ENCODE data around the gene KITLG.
"Not testable (repeated sequence)": the region's sequence is repeated elsewhere in the genome, so short reads cannot be mapped to it uniquely, and the experiment has no call there.

Gene KITLG

DNA sequence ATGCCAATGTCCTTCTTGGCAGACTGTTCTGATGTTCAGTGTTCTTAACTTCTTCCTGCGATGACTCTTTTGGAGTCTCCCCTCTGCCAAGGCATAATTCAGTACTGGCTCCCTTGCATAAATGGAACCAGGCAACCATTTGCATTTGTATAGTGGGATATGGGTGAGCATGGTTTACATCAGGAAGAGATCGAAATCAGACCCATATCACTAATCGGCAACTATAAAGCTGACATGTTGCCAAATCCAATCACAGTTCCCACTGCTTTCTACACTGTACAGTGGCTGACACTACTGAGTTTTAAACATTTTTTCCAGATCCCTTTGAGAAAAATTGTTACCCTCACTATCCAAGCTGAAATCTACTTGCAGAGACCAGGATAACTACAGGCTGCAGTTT, 83.8 kb downstream of the KITLG start:
- in situ Hi-C loops (cut with MboI; ENCODE audit: low sequenced_read_pairs): no loop called here

DNA sequence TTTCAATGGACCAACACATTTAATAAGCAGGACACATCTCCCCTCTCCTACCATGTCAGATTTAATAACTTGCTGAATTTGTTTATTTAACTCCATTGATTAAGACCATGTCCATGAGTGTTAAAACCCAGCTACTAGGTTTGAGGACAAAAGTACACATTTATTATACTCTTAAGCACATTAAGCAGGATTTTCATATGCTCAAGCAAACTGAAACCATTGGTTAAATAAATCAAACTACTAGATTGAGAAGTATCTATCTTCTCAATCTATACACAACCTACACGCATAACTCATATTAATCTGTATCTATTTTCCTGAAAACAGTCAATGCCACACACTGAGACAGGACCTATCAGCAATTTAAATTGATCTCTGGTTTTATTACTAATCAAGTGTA, 85.2 kb downstream of the KITLG start:
- in situ Hi-C loops (cut with MboI; ENCODE audit: low sequenced_read_pairs): no loop called here

DNA sequence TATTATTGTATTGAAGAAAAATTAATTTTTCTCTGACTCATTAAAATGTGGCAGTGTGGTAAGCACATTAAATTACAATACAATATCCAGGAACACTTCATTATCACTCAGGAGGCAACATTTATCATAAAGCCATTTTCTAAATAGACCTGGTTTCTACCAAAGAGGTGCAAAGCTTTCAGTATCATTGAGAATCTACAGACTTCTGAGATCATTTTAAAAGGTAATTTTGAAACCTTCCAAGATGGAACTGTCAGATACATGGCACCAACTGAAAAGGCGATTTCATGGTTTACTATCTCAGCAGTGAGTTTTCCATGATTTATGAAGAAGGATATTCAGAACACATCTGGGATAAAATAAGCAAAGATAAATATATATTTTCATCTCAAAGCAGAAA, 85.8 kb downstream of the KITLG start:
- in situ Hi-C loops (cut with MboI; ENCODE audit: low sequenced_read_pairs): no loop called here

DNA sequence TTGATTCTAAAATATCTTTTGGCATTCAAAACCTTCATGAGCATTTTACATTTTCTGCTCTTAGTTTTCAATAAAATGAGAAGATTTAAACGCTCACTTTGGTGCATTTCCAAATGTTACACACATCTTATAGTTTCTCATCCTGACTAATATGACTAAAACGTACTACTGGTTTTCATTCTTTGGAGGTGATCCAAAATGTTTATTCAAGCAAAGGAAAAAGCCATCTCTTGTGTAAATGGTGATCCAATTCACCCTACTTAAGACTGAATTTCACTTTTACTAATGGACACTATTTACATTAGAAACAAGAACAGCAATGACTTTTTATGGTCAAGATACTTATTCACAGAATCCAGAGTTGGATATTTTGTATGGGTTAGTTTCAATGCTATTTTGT, 86.6 kb downstream of the KITLG start:
- in situ Hi-C loops (cut with MboI; ENCODE audit: low sequenced_read_pairs): no loop called here

DNA sequence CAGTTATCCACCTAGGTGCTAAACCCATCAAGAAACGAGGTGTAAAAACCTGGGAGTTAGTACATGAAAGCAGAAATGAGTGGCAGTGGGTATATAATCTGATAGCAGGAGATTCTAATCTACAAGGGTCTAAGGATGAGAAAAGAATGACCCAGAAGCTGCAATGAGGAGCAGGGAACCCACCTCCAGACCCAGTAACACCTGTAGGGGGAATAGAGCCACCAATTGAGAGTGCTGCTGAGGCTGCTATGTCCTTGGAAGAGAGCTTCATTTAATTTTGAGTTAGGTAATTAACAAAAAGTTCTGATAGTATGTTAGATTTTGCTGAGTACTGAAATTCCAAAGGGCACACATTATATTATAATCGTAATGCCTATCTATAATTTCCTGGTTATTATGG, 89.8 kb downstream of the KITLG start:
- in situ Hi-C loops (cut with MboI; ENCODE audit: low sequenced_read_pairs): no loop called here

DNA sequence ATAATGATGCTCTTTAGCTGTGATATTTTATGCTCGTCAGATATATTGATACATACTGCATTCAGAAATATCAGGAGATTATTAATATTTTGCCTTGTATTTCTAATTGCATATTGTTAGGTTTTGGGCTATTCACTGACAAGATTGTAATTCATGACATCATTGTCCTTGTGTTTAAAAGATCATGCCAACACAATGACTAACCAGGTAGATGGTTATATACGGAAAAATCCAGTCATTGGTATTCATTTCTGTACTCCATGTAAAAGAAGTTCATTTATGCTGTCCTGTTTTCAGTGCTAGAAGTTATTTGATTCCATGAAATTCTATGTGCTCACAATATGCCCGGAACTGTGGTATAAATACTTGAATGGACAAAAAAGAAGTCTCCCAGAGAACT, 107.5 kb downstream of the KITLG start:
- in situ Hi-C loops (cut with MboI; ENCODE audit: low sequenced_read_pairs): no loop called here

DNA sequence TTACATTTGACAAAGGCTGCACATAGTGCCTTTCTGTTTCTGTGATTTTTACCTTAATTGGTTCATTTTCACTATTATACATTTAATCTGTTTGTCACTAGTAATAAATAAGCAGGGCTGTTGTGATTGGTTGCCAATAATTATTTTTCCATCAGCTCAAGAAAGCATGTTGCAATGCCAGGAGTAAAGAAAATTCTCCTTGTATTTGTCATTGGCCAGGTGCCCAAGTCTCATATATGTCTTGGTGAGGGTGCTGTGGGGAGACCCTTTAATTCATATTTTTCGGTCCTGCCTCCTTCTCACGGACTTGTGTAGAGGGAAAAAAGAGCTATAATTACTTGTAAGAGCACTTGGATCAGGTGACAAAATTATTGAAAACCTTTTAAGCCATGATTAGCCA, 108.0 kb downstream of the KITLG start:
- in situ Hi-C loops (cut with MboI; ENCODE audit: low sequenced_read_pairs): no loop called here

DNA sequence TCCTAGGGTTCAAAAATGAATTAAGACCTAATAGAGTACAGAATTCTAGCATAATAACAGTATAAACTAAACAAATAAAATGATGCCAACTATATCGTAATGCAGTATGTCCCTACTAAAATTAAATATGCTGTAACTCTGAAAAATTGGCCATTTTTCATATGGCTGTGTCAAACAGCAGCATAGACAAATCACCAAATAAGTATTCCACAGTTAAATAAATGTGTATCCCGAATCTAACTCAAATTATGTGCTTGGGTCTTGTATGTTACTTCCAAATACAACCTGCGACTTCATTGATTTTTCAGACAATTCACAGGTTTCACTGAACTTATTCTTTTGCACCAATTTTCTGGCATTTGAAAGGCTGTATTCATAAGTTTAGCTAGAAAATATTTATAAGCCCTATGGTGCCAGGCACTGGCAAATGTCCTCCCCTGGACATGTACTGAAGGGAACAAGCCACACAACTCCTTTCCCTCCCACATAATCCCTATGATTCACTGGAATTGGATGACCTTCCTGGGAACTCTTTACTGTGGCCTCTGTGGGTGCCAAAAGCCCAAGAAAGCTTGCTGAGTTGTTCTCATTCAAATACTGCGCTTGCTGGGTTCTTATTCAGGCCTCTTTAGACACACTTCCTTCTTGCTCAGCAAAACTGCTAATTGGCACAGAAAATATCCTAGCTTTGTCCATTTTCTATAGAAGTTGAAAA, 108.8 kb downstream of the KITLG start:
- in situ Hi-C loops (cut with MboI; ENCODE audit: low sequenced_read_pairs): no loop called here

DNA sequence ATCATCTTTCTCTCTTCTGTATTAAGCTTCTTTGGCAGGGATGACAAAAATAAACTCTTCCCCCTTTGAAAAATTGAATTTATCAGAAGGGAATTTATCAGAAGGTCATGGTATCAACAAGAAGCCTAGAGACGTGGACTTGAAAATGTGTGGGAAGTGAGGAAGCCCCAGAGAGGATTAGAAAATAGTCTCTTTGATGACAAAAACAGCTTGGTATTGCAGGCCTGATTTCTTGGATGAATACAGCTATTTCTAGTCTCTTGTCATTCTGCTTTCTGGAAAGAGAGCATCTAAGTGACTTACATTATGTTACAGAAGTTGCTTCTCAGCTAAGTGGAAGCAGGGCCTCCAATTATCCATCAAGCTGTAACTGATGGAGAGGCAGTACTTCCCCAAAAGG, 111.1 kb downstream of the KITLG start:
- in situ Hi-C loops (cut with MboI; ENCODE audit: low sequenced_read_pairs): no loop called here

DNA sequence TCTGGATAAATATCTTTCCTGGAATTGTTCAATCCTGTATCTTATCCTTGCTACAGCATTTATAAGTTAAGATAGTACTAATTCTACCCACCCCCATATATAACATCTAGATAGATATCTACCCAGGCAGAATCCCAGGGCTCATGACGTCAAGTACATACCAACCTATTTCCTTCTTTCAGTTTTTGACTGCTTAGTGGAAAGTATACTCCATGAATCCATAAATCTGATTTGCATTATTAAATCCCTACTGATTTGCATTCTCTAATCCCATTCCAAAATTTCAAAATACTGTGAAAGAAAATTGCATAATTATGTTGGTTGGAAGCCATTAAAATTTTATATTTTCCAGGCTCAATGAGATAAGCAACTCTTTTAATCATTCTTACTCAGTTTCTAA, 111.7 kb downstream of the KITLG start:
- in situ Hi-C loops (cut with MboI; ENCODE audit: low sequenced_read_pairs): no loop called here

DNA sequence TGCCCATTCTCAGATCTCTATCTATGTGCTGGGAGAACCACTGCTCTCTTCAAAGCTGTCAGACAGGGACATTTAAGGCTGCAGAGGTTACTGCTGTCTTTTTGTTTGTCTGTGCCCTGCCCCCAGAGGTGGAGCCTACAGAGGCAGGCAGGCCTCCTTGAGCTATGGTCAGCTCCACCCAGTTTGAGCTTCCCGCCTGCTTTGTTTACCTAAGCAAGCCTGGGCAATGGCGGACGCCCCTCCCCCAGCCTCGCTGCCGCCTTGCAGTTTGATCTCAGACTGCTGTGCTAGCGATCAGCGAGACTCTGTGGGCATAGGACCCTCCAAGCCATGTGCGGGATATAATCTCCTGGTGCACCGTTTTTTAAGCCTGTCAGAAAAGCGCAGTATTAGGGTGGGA, 113.6 kb downstream of the KITLG start:
- in situ Hi-C loops (cut with MboI; ENCODE audit: low sequenced_read_pairs): not testable (repeated sequence)

DNA sequence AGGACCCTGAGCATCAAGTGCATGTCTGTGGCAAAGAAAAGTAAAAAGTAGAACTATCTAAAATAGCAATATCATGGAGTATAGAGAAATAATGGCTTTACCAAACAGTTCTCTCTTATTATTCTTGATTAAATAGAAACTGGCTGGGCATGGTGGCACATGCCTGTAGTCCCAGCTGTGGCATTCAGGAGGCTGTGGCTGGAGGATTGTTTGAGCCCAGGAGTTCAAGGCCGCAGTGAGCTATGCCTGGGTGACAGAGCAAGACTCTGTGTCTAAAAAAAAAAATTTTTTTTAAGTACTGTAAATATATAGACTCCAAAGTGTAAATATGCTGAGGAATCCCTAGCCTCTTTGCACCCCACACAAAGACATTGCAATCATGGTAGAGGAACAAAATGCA, 121.9 kb downstream of the KITLG start:
- in situ Hi-C loops (cut with MboI; ENCODE audit: low sequenced_read_pairs): no loop called here

DNA sequence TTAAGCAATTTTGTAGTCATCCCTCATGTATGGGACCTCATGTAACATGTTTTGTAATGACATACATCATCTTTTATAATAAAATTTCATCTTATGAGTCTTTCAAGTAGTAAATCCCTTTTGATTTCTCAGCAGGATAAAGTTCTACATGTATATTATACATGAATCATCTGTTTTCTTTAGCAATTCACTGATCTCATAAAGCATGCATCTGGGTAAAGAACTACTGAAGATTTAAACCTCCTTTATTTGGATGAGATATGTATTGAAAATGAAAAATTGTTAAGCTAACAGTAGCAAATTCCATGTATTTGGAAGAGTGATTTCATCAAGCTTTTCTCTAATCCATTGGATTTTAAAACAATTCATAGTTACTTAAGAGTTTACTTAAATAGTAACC, 126.9 kb downstream of the KITLG start:
- in situ Hi-C loops (cut with MboI; ENCODE audit: low sequenced_read_pairs): no loop called here

DNA sequence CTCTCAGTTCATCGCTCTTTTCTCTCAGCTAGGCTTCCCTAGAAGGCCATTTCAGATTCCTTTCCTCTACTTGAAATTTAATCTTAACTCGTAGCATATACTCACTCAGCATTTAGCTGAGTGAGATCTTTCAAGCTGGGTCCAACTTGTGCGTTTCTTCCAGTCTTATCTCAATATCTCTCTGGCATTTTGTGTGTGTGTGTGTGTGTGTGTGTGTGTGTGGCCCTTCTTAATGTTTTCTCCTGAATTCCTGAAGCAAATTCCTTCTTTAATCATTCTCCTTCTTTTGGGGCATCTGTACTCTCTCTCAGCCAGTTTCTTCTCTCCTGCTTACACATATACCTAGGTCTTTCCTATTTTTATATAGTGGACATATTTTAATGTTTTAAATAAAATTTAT, 129.1 kb downstream of the KITLG start:
- in situ Hi-C loops (cut with MboI; ENCODE audit: low sequenced_read_pairs): no loop called here

DNA sequence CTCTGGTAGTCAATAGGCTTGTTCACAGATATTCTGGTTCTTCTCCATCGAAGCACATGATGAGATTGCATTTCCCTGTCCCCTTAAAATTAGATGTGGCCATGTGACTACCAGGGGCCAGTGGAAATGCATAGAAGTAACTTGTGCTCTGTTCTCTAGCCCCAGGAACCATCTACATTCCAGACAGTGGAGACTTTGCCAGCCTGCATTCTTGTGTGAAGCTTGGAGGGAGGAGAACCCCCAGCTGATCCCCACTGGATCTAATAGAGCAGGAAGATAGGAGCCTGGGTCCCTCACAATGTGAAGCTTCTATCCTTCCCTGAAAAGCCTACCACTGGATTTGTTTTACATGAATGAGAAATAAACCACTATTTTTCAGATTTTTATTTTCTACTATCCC, 130.1 kb downstream of the KITLG start:
- in situ Hi-C loops (cut with MboI; ENCODE audit: low sequenced_read_pairs): no loop called here

DNA sequence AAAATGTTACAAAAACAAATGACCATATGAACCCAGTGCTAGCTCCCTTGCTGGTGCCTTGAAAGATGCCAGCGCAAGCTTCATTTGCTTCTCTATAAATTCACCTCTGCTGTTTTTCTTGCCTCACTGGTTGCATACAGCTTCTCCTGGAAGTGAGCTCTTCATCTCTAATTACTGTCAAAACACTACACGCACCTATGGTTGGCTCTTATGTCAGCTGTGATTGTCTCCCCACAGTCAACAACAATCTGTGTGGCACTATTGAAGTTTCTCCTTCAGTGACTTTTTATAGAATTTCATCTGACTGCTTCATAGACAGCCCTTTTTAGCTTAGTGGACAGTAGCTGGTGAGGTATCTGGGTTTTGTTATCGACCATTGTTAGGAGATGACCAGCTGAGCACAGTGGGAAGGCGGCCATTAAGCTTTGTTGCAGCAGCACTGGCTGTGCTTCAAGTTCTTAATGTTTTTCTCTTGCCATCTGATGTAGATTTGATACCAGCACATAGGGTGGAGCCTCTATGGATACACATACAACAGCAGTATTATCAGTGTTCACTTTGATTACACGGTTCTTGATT, 131.8 kb downstream of the KITLG start:
- in situ Hi-C loops (cut with MboI; ENCODE audit: low sequenced_read_pairs): no loop called here

DNA sequence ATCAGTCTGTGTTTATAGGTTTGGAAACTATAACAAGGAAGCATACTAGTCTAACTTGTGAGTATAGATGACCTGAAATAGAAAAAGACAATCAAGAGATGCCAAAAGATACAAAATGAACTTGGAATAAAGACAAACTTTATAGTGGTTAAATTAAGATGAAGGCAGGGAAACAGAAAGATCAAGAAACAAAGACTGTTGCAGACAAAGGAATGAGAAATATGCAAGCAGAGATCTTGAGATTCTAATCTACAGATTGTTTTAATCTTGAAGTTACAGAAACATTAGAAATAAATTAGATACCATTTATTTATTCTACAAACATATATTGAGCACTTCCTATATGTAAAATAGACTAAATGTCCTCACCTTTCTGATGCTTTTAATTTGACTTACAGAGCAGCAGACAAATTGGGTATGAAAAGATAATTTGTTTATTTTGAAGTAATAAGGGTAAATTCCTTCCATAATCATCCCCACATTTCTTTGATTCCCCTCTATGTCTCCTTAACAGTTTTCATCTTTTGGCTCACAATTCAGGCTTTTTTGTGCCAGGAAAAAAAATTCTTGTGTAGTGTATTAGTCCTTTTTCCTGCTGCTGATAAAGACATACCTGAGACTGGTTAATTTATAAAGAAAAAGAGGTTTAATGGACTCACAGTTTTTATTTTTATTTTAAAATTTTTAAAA, 134.4 kb downstream of the KITLG start:
- in situ Hi-C loops (cut with MboI; ENCODE audit: low sequenced_read_pairs): no loop called here

DNA sequence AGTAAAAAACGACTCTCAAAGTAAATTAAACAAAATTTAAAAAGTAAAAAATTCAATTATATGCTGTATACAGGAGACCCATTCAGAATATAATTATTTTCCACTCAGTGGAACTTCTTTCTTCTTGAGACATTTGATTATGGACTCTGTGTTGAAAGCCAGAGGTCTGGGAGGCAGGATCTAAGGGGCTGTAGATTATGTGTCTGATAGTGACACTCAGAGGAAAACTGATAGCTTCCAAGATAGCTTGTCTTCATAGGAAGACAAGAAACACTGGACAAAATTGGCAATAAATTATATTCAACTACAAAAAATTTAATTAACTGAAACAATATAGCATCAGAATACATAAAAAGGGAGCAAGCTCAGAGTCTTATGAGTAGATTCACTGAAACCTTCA, 135.8 kb downstream of the KITLG start:
- in situ Hi-C loops (cut with MboI; ENCODE audit: low sequenced_read_pairs): no loop called here
